Suprapubic skin (tissue), 4 donors: Measurements from ENCODE around the gene SF3B2.

Experiments
- EP300 ChIP-seq: sonication (generic); formaldehyde crosslinking; IDR thresholded peaks from one replicate; pipeline ENCODE4 v1.6.1; 2017; ENCODE audit warnings: antibody characterized with exemption
- POLR2A ChIP-seq, 2 donors: fragments of 450-650 bp; IDR thresholded peaks; one replicate each; pipeline ENCODE4 v1.6.1; 2017; ENCODE audit warnings: antibody characterized with exemption in 2 of 2, mild to moderate bottlenecking in 2 of 2, moderate library complexity in 2 of 2
- POLR2AphosphoS5 ChIP-seq, 3 donors: sonication (generic); formaldehyde crosslinking; IDR thresholded peaks; one replicate each; pipeline ENCODE4 v1.6.1; 2017; ENCODE audit warnings: antibody characterized with exemption in 3 of 3
- TF ChIP-seq, protein P1 (sequence below), 2 donors: fragments of 200-600 bp in 1 of 2; fragments of 450-650 bp in 1 of 2; sonication (generic) in 1 of 2; IDR thresholded peaks; one replicate each; pipeline ENCODE4 v1.5.1; 2016 to 2019; ENCODE audit warnings: antibody characterized with exemption in 2 of 2, mild to moderate bottlenecking in 1 of 2, moderate library complexity in 1 of 2

DNA sequence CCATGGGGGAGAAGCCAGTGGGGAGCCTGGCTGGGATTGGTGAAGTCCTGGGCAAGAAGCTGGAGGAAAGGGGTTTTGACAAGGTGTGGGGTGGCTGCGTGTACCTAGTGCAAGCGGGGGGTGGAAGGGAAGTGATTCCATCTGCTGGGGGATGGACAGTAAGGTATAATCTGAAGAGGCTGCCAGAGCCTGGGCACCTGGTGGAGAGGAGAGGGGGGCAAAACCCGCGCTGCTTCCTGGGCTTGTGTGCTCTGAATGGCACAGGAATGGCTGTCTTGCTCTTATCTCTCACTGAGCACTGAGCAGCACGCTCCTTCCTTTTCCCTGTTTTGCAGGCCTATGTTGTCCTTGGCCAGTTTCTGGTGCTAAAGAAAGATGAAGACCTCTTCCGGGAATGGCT lies 48.9 kb upstream of the SF3B2 start:
- TF ChIP-seq POLR2A (IDR thresholded peaks at IDR 0.05) (no peak), EP300 (no peak), POLR2AphosphoS5 (IDR thresholded peaks at IDR 0.05) (no peak)
- TF ChIP-seq, protein P1, sequence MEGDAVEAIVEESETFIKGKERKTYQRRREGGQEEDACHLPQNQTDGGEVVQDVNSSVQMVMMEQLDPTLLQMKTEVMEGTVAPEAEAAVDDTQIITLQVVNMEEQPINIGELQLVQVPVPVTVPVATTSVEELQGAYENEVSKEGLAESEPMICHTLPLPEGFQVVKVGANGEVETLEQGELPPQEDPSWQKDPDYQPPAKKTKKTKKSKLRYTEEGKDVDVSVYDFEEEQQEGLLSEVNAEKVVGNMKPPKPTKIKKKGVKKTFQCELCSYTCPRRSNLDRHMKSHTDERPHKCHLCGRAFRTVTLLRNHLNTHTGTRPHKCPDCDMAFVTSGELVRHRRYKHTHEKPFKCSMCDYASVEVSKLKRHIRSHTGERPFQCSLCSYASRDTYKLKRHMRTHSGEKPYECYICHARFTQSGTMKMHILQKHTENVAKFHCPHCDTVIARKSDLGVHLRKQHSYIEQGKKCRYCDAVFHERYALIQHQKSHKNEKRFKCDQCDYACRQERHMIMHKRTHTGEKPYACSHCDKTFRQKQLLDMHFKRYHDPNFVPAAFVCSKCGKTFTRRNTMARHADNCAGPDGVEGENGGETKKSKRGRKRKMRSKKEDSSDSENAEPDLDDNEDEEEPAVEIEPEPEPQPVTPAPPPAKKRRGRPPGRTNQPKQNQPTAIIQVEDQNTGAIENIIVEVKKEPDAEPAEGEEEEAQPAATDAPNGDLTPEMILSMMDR (IDR thresholded peaks at IDR 0.05): no peak
